HepG2 (cell line): ENCODE results near the gene NCOA6. TPM values are rescaled to one million over a fixed set of nuclear protein-coding genes. Genes with fewer than 3 reads are reported as not detected.

Source experiments
- ATAC-seq: fragments of 200-7000 bp; cut with Tn5 transposase; 3 replicates; pipeline ENCODE4 v1.9.1; 2020; ENCODE audit warnings: mild to moderate bottlenecking, moderate library complexity
- BruUV-seq: library from RNA; stranded (reverse); fragments of 400-500 nt; replicated peaks from 2 replicates; lab custom pipeline; 2021; lab: Mats Ljungman, UMichigan
- CTCF ChIA-PET: fragments of 300-600 bp; formaldehyde crosslinking; extraction: SDS; loops from one replicate; lab custom pipeline; 2021; ENCODE audit warnings: low total read pairs, inconsistent platforms, low intra/inter-chr PET ratio; lab: Yijun Ruan, JAX
- POLR2A ChIA-PET: fragments of 350-600 bp; sonication (Branson Sonifier 250); formaldehyde crosslinking; loops from one replicate; lab custom pipeline; 2020; ENCODE audit warnings: antibody characterized with exemption, inconsistent platforms; lab: Yijun Ruan, JAX
- DNase-seq: peaks from one replicate; pipeline ENCODE4 v3.0.0-alpha.2; 2015; ENCODE audit warnings: low spot score
- FAIRE-seq: peaks from 3 replicates; lab custom pipeline; 2011; peaks lifted over from hg19 to GRCh38; lab: Jason Lieb, UNC
- H2AFZ ChIP-seq: one replicate; pipeline ENCODE4 v1.6.1; 2011; ENCODE audit warnings: low read length, inconsistent platforms
- H3K27ac ChIP-seq: fragments of 300-600 bp; 3 replicates; pipeline ENCODE4 v1.8.0; 2011; ENCODE audit warnings: mixed run types, mild to moderate bottlenecking, mixed read lengths, low read length, inconsistent platforms; ENCODE audit not compliant: insufficient read depth; ENCODE audit errors: extremely low read length
- H3K27me3 ChIP-seq, 2 experiments: fragments of 200-600 bp in 1 of 2; 2 replicates in 1 of 2; 3 replicates in 1 of 2; pipeline versions ENCODE4 v1.6.0 to v1.8.0; 2011; ENCODE audit warnings: low read length in 2 of 2, mild to moderate bottlenecking in 2 of 2, moderate library complexity in 2 of 2, inconsistent platforms in 1 of 2; ENCODE audit not compliant: insufficient read depth in 2 of 2, control insufficient read depth in 1 of 2
- H3K36me3 ChIP-seq, 2 experiments: fragments of 200-600 bp in 1 of 2; replicated peaks in 1 of 2; 2 replicates in 1 of 2; 3 replicates in 1 of 2; pipeline versions ENCODE4 v1.5.1 to v1.8.0; 2011; ENCODE audit warnings: low read length in 2 of 2, inconsistent platforms in 1 of 2; ENCODE audit not compliant: insufficient read depth in 2 of 2, control insufficient read depth in 1 of 2
- H3K4me1 ChIP-seq: 2 replicates; pipeline ENCODE4 v1.5.1; 2012; ENCODE audit warnings: low read length, inconsistent platforms; ENCODE audit not compliant: insufficient read depth
- H3K4me2 ChIP-seq: 2 replicates; pipeline ENCODE4 v1.6.0; 2011; ENCODE audit warnings: low read depth, low read length, inconsistent platforms
- H3K4me3 ChIP-seq, 3 experiments: fragments of 200-600 bp in 1 of 3; sonication (generic), shearing (Covaris generic) in 1 of 3; replicated peaks in 1 of 3; 2 replicates each; pipeline ENCODE4 v1.5.1; 2011 to 2016; ENCODE audit warnings: low read length in 3 of 3, inconsistent platforms in 2 of 3, low read depth in 2 of 3, mild to moderate bottlenecking in 2 of 3, control low read depth in 1 of 3, mixed read lengths in 1 of 3; ENCODE audit not compliant: insufficient read depth in 1 of 3
- H3K79me2 ChIP-seq: one replicate; pipeline ENCODE4 v1.6.1; 2011; ENCODE audit warnings: low read length, inconsistent platforms; ENCODE audit not compliant: insufficient read depth
- H3K9ac ChIP-seq: 2 replicates; pipeline ENCODE4 v1.6.0; 2011; ENCODE audit warnings: mild to moderate bottlenecking, low read depth, low read length, inconsistent platforms; ENCODE audit not compliant: insufficient read depth
- H3K9me3 ChIP-seq: 2 replicates; pipeline ENCODE4 v1.5.1; 2012; ENCODE audit warnings: mild to moderate bottlenecking, low read length
- H4K20me1 ChIP-seq: 2 replicates; pipeline ENCODE4 v1.6.0; 2011; ENCODE audit warnings: inconsistent platforms, mild to moderate bottlenecking, low read length, moderate library complexity; ENCODE audit not compliant: insufficient read depth
- AGO1 ChIP-seq: fragments of 200-400 bp; formaldehyde crosslinking; IDR thresholded peaks from 2 replicates; pipeline ENCODE4 v1.6.1; 2017; ENCODE audit warnings: mild to moderate bottlenecking, low read depth, low read length, moderate library complexity; ENCODE audit not compliant: poor library complexity, severe bottlenecking
- ATF7 ChIP-seq, 2 experiments: fragments of 450-650 bp in 1 of 2; sonication (generic) in 1 of 2; formaldehyde crosslinking in 1 of 2; IDR thresholded peaks; 2 replicates each; pipeline versions ENCODE4 v1.4.0 to v1.6.1; 2016 to 2020; ENCODE audit warnings: antibody characterized with exemption in 1 of 2, mild to moderate bottlenecking in 1 of 2, missing genetic modification reagents in 1 of 2
- GRHL1 ChIP-seq: sonication (generic); formaldehyde crosslinking; conservative IDR thresholded peaks from 2 replicates; pipeline ENCODE4 v1.8.0; 2022; ENCODE audit warnings: missing genetic modification reagents
- HIVEP1 ChIP-seq: sonication (generic); formaldehyde crosslinking; IDR thresholded peaks from 2 replicates; pipeline ENCODE4 v1.4.0; 2020; ENCODE audit warnings: mild to moderate bottlenecking, missing genetic modification reagents
- HNRNPLL ChIP-seq: fragments of 200-400 bp; formaldehyde crosslinking; IDR thresholded peaks from 2 replicates; pipeline ENCODE4 v1.6.1; 2017; ENCODE audit warnings: mild to moderate bottlenecking, low read depth, low read length; ENCODE audit not compliant: poor library complexity, severe bottlenecking
- HOXA7 ChIP-seq: sonication (generic); formaldehyde crosslinking; IDR thresholded peaks from 2 replicates; pipeline ENCODE4 v1.8.1; 2022; ENCODE audit warnings: mild to moderate bottlenecking, missing genetic modification reagents, moderate library complexity
- MYNN ChIP-seq: sonication (generic); formaldehyde crosslinking; IDR thresholded peaks from 2 replicates; pipeline ENCODE4 v1.4.0; 2020; ENCODE audit warnings: mild to moderate bottlenecking, low read depth, missing genetic modification reagents
- NFIC ChIP-seq: IDR thresholded peaks from 2 replicates; pipeline ENCODE4 v1.6.1; 2012; ENCODE audit warnings: mild to moderate bottlenecking, low read length, inconsistent platforms
- NKX3-1 ChIP-seq: sonication (generic); formaldehyde crosslinking; IDR thresholded peaks from 2 replicates; pipeline ENCODE4 v1.5.0; 2020; ENCODE audit warnings: missing genetic modification reagents
- NR2F2 ChIP-seq: IDR thresholded peaks from 2 replicates; pipeline ENCODE4 v1.6.1; 2012; ENCODE audit warnings: low read depth, inconsistent platforms, borderline replicate concordance
- NRL ChIP-seq: sonication (generic); formaldehyde crosslinking; IDR thresholded peaks from 2 replicates; pipeline ENCODE4 v1.5.0; 2020; ENCODE audit warnings: missing genetic modification reagents, mild to moderate bottlenecking, moderate library complexity, borderline replicate concordance
- POLR2G ChIP-seq: fragments of 200-400 bp; formaldehyde crosslinking; IDR thresholded peaks from 2 replicates; pipeline ENCODE4 v1.6.1; 2018; ENCODE audit warnings: mild to moderate bottlenecking, low read depth, low read length, moderate library complexity
- SMAD1 ChIP-seq: sonication (generic); formaldehyde crosslinking; IDR thresholded peaks from 2 replicates; pipeline ENCODE4 v1.4.0; 2020; ENCODE audit warnings: missing genetic modification reagents, low read depth, mild to moderate bottlenecking, borderline replicate concordance
- SMAD3 ChIP-seq: sonication (generic); formaldehyde crosslinking; IDR thresholded peaks from 2 replicates; pipeline ENCODE4 v1.4.0; 2020; ENCODE audit warnings: missing genetic modification reagents
- SRSF9 ChIP-seq: fragments of 200-400 bp; formaldehyde crosslinking; IDR thresholded peaks from 2 replicates; pipeline ENCODE4 v1.6.1; 2018; ENCODE audit warnings: borderline replicate concordance, mild to moderate bottlenecking, low read depth, low read length; ENCODE audit not compliant: insufficient read depth, poor library complexity, severe bottlenecking
- ZFX ChIP-seq: sonication (generic); formaldehyde crosslinking; IDR thresholded peaks from 2 replicates; pipeline ENCODE4 v1.4.0; 2020; ENCODE audit warnings: mild to moderate bottlenecking, low read depth, missing genetic modification reagents, moderate library complexity
- ZNF20 ChIP-seq: sonication (generic); formaldehyde crosslinking; IDR thresholded peaks from 2 replicates; pipeline ENCODE4 v1.4.0; 2020; ENCODE audit warnings: mild to moderate bottlenecking, moderate library complexity, missing genetic modification reagents
- ZNF383 ChIP-seq: sonication (generic); formaldehyde crosslinking; IDR thresholded peaks from 2 replicates; pipeline ENCODE4 v1.4.0; 2020; ENCODE audit warnings: missing genetic modification reagents, mild to moderate bottlenecking, borderline replicate concordance
- ZNF547 ChIP-seq: sonication (generic); formaldehyde crosslinking; IDR thresholded peaks from 2 replicates; pipeline ENCODE4 v1.5.1; 2020; ENCODE audit warnings: mild to moderate bottlenecking, missing genetic modification reagents
- ZNF570 ChIP-seq: sonication (generic); formaldehyde crosslinking; IDR thresholded peaks from 2 replicates; pipeline ENCODE4 v1.4.0; 2020; ENCODE audit warnings: mild to moderate bottlenecking, missing genetic modification reagents, borderline replicate concordance
- ZNF616 ChIP-seq: sonication (generic); formaldehyde crosslinking; IDR thresholded peaks from 2 replicates; pipeline ENCODE4 v1.5.0; 2020; ENCODE audit warnings: low read depth, mild to moderate bottlenecking, missing genetic modification reagents
- ZNF703 ChIP-seq: sonication (generic); formaldehyde crosslinking; IDR thresholded peaks from 2 replicates; pipeline ENCODE4 v1.5.1; 2020; ENCODE audit warnings: missing genetic modification reagents, mild to moderate bottlenecking, moderate library complexity, borderline replicate concordance
- ZNF768 ChIP-seq: sonication (generic); formaldehyde crosslinking; IDR thresholded peaks from 2 replicates; pipeline ENCODE4 v1.4.0; 2020; ENCODE audit warnings: missing genetic modification reagents
- WGBS: methylation state at CpG from one replicate; pipeline ENCODE4 v1.1.6; 2017; ENCODE audit warnings: low lambda C conversion rate; 5-methylcytosine and 5-hydroxymethylcytosine counted together
- in situ Hi-C: cut with HindIII; loops from 2 replicates; pipeline ENCODE4 v1.10.0; 2017; ENCODE audit warnings: low pct_unique_long_range_greater_than_20kb; ENCODE audit not compliant: extremely low pct_ligation_motif_present
- intact Hi-C: fragments of 100-400 bp; cut with micrococcal nuclease; formaldehyde crosslinking; loops from one replicate; pipeline ENCODE4 v1.10.0; 2022; ENCODE audit not compliant: unreplicated experiment
- polyA plus RNA-seq, 8 experiments: library from polyadenylated mRNA; depleted of rRNA in 3 of 8; stranded (reverse) in 7 of 8; unstranded in 1 of 8; fragments of >200 nt; fragmentation: Illumina TruSeq in 4 of 8; extraction: Trizol in 4 of 8; gene quantifications; 2 replicates each; pipeline versions ENCODE4 v1.2.1 to v1.2.3, GENCODE V29; 2011 to 2016; ENCODE audit warnings: low read depth in 4 of 8, missing spikeins in 1 of 8, mixed read lengths in 1 of 8; ENCODE audit not compliant: insufficient read depth in 1 of 8
- total RNA-seq, 5 experiments: library from RNA; depleted of rRNA; stranded (reverse); fragments of >200 nt; fragmentation: Illumina TruSeq; extraction: Trizol; gene quantifications; 2 replicates each; pipeline ENCODE4 v1.2.3, GENCODE V29; 2016; ENCODE audit warnings: low read depth in 1 of 5

Gene NCOA6
- total and polyA plus RNA-seq, 2 of the 13 experiments (the other 11 are each of a cell fraction or from before 2014, with no cell fraction given), result 11.2 to 29.3 TPM

- Histone ChIP-seq H2AFZ (no peak overlapping the region), H4K20me1 (no peaks in the 10 kb centered on the region), H3K4me2 (no peak overlapping the region), H3K27ac (no peak overlapping the region), H3K4me3 (no peak overlapping the region), H3K9me3 (no peaks in the 10 kb centered on the region), H3K4me1 (peaks cover 78% of the 10 kb centered on the region), H3K36me3 (peaks cover 2% of the 10 kb centered on the region in 2 experiments; a peak in 4 of 5 replicates), H3K27me3 (no peaks in the 10 kb centered on the region; a peak in 1 of 5 replicates), H3K79me2 (peaks cover 15% of the 10 kb centered on the region), H3K9ac (no peak overlapping the region)
- 96% methylated on average over 64 of the region's 64 CpGs for WGBS
- POLR2A ChIA-PET, result no interaction called here
- DNase-seq (no peak), FAIRE-seq (no peak), ATAC-seq (no peak)
- CTCF ChIA-PET, result interaction anchor here (1.2 kb wide), 2 partner anchors 170 to 171 kb away, joined by 3 to 4 read pairs; no protein-coding TSS in a partner anchor
- BruUV-seq, result no TSS peak
- intact Hi-C loops, result loop anchor here (5.0 to 10.0 kb wide), 3 partner anchors 56 to 172 kb away; no protein-coding TSS in a partner anchor
- in situ Hi-C loops, result loop anchor here (10.0 kb wide), 1 partner anchor 404 kb away; the partner anchor contains the start of gene AHCY
- TF ChIP-seq HIVEP1 (peak; percentile 42; the same call in 1 of the 2 replicates), MYNN (CRISPR knock-in tag) (no peak), GRHL1 (CRISPR knock-in tag) (no peak), NKX3-1 (CRISPR knock-in tag) (no peak), AGO1 (peak; percentile 69), HOXA7 (CRISPR knock-in tag) (no peak), NRL (CRISPR knock-in tag) (no peak), ZNF383 (CRISPR knock-in tag) (no peak), NR2F2 (no peak), ZNF768 (CRISPR knock-in tag) (0 out of 2 replicates have a peak, but pooled peaks have one; percentile 10), ZNF547 (CRISPR knock-in tag) (no peak), ZNF703 (no peak), NFIC (no peak), ZNF570 (CRISPR knock-in tag) (no peak), SMAD1 (CRISPR knock-in tag) (no peak), SMAD3 (no peak), ZNF20 (no peak), SRSF9 (no peak), HNRNPLL (peak; percentile 26), POLR2G (0 out of 2 replicates have a peak, but pooled peaks have one; percentile 13), ATF7 (IDR thresholded peaks at IDR 0.05) (no peak), ATF7 (CRISPR knock-in tag; IDR thresholded peaks at IDR 0.05) (0 out of 2 replicates have a peak, but pooled peaks have one; percentile 10), ZFX (CRISPR knock-in tag) (no peak), ZNF616 (0 out of 2 replicates have a peak, but pooled peaks have one; percentile 9)
Observed at GRCh38 chr20:34709044-34709830, 116.2 kb downstream of the NCOA6 start.
